ENCODE measurements around the gene NEDD4L.

NEDD4L gene

DNA sequence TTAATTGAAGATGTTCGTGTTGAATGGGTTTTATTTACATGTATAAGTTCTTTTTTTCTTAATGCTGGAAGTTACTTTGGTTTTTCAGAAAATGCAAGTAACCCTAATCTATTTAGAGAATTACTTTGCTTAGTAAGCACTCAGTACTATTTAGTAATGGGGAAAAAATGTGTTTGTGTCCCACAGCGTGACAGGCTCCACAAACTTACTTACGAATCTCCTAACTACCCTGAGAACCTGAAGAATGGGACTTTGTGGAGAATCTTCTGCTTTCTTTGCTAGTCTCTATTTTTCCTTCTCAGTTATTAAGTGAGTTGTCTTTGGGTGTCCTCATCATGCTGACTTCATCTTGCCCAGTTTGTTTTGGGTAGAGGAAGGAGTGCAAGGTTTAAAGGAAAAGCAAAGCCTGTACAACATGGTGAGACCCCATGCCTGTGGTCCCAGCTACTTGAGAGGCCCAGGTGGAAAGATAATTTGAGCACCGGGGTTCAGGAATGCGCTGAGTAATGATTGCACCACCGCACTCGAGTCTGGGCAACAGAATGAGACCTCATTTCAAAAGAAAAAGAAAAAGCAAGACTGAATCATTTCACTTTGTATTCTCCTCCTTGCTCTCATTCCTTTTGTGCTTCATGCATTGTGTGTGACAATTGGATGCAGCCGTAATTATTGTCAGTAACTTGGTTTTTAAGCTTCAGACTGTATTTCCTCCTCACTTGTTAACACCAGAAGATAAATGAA is 10.2 kb downstream of the NEDD4L start:
- no peak for DNase-seq

DNA sequence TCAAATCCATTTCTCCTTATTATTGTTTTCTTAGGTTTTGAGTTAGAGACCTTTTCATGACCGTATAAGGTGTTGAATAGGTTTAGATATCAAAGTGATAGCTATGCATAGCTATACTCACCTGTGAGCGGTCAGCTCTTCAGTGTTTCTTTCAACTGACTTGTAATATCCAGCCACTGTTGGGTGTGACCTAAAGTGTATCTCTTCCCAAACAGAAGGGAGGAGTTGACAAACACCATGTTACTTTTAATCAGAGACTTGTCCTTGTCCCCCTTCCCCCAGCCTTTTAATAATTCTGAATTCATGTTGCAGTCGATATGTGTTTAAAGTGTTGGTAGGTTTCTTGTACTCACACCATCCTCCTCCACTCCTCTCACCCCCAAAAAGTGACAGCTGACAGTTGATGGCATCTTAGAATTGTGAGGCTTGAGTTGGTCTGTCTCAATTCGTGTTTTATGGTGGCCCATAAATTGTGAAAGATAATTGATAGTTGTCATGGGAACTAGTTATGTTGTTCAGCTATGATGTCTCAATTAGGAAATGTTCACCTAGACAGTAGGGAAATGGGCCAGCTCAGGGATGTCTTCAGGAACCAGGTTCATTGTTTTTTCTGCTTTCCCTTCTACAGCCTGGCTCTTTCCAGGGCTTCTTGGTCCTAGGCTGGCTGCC is 12.0 kb downstream of the NEDD4L start:
- no peak for DNase-seq

DNA sequence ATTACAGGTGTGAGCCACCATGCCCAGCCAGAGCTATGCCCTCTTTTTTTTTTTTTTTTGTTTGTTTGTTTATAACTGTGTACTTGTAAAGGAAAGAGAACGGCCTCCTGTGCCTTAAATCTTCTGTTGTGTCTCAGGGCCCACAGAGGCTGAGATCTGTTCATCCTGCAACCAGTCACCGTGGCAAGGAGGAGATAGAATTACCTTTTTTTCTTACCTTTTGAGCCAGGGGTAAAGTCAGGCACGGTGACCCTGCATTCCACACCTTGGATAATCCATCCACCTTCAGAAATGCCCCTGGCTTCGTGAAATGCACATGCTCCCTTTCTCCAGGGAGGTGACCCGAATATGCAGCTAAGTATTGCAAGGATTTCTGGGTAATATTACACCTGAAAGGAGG is 12.8 kb downstream of the NEDD4L start:
- no peak for DNase-seq

DNA sequence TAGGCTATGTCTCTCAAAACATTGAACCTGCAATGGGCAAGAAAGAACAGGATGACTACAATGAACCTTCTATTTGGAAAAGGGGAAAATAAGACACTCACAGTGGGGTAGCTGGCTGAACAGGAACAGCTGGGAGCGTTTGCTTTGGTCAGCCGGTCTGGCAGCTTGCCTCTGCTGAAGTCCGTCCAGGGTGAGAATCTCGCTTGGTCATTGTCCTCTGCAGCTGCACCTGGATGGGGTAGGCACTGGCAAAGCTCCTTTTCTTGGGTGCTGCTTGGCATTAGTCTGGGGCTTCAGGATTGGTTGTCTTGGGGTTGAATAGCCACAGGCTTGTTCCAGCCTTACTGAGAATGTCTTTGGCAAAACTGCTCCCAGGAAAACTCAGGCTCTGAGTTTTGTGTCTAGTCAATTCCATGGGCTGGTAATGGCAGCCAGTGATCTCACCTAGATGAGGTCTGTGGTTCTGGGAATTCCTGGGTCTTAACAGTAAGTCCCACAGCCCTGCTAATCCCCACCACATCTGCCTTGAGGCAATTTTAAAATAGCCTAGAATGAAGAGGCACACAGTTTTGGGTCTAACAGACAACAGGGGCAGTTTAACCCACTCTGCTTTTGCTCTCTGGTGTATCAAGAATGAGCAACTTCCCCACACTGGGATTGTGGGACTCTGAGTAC is 13.4 kb downstream of the NEDD4L start:
- no peak for DNase-seq

DNA sequence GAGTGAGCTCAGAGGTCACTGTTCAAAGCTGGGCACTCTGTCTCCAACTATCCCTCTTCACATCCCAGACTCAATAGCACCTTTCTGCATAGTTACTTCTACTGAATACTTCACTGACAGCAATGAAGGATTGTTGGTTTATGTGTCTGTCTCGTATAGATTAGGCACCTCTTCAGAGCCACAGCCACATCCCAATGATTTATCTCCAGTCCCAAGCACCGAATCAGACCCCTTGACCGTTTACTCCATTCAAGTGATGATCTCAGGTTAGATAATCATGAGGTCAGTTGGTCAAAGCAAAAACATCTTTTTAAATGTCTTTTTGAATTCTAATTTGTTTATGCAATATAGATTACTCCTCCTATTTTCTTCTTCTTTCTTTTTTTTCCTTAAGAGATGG is 14.7 kb downstream of the NEDD4L start:
- DNase-seq = no peak

DNA sequence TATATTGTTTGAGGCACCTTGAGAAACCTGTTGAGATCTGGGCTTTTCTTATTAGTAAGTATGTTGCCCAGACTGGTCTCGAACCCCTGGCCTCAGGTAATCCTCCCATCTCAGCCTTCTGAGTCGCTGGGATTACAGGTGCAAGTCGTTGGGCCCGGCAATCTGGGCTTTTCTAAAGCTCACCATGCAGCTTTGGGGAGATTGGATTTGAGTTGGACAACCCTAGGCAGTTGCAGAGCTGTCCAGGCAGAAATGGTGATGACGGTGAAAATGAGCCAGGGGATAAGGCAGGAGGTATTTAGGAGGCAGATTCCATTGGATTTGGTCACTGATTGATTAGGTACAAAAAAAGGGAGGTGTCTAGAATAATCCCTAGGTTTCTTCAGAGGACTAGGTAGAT is 16.2 kb downstream of the NEDD4L start:
- DNase-seq = no peak

DNA sequence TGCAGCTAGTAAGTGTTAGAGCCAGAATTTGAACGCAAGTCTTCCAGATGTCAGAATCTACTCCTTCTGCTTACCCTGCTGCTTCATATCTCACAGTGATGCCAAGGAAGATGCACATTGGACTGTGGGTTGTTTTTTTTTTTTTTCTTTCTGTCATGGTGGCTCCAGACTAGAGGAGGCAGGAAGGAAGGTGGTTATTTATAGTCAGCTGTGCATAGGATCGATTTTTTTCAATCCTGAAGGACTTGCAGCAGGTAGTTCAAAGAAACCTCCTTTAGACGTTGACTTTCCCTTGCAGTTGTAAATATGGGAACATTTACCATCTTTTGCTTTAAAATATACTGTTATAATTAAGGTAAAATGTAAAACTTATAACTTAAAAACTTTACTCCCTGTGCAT is 17.3 kb downstream of the NEDD4L start:
- DNase-seq = no peak

DNA sequence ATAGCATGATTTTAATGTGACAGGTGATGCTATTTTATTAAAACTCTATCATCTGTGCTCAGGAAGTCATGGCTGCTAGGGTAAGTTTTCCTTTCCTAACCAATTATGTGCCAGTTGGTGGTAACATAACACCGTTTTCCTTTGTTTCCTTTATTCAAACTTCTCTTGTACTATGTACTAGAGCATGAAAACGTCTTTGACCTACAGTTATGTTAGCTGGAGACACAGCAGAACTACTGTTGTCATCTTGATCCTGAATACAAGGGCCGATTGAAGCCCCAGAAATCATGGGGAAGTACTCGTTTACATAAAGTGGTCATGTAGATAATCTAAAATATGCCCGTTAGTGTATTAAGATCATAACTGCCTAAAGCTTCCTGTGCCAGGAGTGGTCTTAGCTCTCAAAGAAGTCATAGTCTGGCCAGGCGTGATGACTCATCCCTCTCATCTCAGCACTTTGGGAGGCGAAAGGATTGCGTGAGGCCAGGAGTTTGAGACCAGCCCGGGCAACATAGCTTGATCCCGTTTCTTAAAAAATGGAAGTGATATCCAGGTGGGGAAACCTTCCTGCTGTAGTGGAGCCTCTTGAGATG is 20.5 kb downstream of the NEDD4L start:
- no peak for DNase-seq

DNA sequence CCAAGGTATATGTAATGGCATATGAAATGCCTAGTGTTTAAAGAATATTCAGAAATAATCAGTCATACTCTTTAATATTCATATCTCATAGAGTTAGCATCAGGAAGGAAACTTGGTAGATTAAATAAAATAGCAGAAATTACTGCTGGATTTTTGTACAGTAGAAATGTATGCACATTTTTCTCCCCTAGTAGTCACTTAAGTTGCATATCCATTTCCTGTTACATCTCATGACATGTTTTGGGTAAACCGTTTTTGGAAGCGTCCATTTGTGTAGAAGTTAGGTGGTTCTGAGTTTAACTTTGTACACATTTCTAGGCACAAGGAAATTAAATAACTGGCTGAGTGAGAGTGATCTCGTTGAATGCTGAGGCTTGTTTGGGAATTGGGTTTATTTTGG is 21.9 kb downstream of the NEDD4L start:
- no peak for DNase-seq

DNA sequence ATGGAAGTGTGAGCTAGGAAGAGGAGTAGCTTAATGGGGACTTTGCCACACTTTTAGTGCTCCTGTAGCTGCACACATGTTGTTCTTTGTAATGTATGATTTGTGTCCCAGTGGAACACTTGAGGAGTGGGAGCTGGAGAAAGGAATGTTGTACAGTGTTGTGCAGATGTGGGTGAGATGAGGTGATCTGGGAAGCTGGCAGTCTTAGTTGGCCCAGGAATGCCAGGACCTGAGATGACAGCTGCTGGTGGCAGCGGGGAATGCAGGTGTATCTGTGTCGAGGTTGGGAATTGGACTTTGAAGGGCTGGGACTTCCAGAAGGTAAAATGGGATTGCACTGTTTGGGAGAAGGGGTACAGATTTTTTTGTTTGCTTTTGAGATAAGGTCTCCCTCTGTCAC is 23.6 kb downstream of the NEDD4L start:
- no peak for DNase-seq

DNA sequence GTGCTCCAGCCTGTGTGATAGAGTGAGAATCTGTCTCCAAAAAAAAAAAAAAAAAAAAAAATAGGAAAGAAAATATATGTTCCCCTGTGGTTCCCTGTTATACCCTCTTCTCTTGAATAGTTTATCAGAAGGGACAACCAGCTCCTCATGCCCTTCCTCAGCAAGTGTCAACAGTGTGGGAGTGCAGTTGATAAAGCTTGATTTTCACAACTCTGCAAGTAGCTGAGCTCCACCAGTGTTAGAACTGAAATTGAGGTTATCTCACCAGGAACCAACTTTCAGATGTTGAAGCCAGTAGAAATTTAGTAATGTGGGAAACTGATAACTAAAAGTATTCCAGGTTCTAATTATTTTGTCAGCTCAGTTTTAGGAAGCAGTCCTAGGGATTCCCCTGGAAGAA is 25.1 kb downstream of the NEDD4L start:
- DNase-seq = no peak

DNA sequence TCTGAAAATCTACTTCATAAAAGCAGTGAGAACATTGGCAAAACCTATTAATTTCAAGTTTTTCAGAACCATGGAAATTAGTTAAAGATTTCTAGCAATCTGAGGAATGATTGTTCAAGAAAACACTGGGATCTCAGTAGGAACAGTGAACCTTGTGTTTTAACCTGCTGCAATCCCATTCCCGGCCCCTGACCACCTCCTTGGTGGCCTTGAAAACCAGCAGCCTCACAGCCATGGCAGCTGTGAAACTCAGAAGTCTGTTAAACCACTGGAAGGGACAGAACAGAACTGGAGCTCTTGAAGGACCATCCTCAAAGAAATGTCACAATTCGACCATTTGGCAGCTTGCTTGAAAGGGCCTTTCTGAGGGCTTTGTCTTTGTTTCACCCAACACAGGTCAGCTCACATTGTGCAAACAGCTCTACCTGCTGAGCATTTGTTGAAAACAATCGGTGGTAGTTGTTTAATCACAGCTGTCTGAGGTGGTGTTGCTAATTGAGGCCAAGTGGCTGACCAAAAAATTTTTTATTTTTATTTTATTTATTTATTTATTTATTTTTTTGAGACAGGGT is 25.8 kb downstream of the NEDD4L start:
- DNase-seq = no peak

DNA sequence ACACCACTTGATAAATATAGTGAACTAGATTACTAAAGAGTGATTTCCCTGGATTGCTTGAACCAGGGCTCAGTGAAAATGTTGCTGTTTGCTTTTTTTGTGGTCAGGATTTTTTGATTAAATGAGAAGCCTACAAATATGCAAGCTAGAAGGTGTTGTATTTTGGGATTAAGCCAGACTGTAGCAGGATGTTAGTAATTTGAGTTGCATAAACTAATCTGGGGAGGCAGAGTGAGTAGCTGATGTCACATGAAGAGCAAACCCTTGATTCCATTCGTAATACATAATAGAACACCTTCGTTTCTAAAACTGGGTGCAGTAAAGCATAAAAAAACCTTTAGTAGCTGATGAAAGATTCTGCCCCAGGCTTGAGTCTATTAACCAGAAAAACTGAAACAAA is 32.0 kb downstream of the NEDD4L start:
- DNase-seq = no peak

DNA sequence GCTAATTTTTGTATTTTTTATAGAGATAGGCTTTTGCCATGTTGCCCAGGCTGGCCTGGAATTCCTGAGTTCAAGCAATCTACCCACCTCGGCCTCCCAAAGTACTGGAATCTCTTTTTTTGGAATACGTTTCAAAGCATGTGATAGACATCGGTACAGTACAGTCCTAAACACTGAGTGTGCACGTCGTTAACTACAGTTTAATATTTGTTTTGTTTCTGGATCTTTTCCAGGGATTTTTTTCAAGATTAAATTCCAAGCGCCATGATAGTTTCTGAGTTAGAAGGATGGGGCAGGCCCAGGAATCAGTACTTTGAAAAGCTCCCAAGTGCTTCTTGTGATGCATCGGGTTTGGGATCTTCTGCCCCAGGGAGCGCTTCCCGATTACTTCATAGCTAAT is 33.3 kb downstream of the NEDD4L start:
- no peak for DNase-seq

DNA sequence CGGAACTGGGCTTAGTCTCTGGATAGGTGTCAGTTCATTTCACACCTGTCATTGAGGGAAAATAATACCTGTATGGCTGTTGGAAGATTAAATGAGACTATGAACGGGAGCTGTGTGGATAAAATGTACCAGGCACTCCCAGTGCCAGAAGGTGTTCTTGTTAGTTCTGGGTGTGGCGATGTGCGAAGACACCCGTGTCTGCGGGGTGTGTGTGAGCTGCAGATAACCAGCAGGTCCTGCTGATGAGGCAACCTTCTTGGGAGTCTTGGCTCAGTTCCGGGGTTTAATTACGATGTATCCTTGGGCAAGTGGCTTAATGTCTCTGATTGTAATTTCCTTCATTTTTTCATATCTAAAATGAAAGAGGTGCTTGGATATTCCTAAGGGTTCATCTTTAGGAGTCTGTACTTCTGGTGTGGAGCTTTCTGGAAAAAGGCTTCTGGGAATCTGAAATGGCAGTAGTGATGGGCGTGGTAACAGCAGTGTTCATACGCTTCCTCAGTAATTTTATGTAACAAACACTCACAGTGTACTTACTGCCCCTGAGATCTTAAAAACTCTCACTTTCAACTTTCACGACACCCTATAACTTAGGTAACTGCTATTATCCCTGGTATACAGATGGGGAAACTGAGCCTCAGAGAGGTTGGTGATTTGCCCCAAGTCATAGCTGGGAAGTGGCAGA is 35.0 kb downstream of the NEDD4L start:
- no peak for DNase-seq

DNA sequence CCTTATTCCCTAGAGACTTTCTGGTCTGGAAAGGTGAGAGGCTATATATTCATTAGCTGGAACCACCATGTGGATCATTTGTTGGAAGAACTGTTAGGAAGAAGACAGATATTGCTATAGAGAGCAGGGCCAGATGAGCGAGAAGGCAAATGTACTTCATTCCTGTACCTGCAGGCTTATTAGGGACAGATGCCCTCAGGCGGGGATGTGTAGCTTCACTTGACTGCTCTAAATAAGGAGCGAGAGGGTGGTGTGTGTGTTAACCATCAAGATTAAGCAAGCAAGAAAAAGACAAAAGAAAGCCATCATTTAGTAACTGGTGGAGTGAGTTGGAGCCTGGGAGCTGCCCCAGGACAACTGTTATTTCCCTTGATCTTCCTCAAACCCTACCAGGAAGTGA is 36.4 kb downstream of the NEDD4L start:
- DNase-seq = no peak

DNA sequence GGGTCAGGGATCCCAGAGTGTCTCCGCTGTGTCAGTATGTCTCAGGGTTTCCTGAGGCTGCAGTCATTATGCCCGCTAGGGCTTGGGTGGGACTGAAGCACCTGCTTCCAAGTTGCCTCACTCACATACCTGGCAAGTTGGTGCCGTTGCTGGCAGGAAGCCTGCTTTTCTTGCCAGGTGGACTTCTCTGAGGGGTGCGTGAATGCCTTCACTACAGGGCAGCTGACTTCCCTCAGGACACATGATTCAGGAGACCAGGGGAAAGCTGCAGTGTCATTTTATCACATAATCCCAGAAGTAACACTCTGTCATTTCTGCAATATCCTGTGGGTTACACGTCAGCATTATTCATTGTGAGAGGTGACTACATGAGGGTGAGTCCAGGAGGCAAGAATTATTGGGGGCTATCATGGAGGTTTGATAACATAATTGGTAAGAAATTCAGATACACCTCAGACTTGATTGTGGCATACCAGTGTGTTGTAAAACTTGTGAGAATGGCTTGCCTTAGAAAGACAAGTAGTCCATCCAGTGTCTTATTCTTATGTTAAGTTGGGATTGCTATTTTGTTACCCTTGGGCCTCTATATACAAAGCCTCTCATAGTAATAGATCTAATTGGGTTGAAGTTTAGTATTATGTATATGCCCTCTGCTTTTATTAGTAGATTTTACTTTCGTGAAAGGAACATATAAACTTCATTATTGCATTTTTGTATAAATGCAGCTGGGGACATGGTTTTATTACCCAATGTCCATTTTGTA is 44.1 kb downstream of the NEDD4L start:
- DNase-seq = no peak

DNA sequence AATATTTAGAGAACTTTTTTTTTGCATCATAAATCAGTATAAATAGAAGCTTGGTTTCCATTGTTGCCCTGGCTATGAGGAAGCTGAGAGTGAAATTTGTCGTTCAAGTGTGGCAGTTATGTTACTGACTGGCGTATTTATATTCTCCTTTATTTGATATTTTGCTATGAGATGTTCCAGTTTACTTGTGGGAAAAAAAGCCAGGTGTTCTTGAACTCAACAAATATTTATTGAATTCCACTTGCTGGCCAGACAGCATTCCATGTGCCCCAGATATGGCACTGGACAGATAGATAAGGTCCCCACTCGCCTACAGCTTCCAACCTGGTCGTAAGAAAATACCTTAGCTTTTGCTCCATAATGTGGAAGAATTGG is 44.7 kb downstream of the NEDD4L start:
- no peak for DNase-seq

DNA sequence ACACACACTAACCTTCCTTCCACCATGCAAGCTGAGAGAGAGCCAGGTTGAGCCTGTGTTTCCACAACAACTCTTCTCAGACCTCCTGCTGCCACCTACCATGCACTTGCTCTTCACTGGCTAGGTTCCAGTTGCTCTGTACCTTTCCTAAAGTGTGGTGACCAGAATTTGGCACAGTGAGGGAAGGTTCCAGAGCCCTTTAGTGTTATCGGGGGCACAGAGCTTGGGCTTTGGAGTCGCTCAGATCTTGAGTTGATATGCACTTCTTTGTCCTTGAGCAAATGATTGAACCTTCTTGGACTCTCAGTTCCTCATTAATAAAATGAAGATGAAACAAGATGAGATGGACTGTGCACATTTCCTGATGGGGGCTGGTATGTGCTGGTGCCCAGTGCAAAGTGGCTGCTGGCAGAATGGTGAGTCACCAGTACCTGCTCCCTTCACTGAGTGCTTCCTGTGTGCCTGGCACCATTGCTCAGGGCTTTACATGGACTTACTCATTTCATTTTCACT is 47.1 kb downstream of the NEDD4L start:
- no peak for DNase-seq

DNA sequence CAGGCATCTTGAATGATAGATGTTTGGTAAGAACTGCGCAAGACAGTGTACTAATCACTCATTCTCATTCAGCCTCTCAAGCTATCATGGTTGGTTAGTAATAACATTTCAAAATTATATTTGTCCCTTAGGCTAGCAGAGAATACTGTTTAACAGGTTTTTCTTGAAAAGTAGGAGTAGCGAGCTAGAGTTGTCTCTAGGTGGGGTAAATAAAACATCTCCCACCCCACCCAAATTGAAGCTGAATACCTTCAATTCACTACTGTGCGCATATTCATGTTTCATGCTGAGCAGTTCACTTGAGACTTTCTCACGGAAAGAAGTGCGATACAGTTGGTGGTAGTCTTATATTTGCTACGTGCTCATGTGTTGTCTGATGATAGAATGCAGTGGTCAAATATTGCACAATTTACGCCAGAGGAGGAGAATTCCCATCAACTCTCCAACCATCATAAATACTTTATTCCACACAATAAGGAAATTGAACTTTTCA is 49.3 kb downstream of the NEDD4L start:
- no peak for DNase-seq

DNA sequence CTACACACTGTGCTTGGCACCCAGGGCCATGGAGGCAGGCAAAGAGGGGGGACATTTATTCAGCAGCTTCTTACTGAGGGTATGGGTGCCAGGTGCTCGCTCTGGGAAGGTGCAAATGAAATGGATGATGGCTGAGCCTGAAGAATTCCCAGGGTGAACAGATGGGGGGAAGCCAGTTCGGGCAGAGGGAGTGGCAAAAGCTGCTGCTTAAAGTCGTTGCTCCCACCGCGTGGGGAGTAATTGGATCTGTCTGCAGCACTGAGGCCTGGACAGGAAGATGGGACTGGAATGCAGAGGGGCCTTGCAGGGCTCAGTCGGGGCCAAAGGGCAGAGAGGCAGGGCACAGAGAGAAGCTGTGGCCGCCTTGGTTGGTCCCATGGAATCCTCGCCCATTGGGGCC is 51.2 kb downstream of the NEDD4L start:
- DNase-seq = no peak

DNA sequence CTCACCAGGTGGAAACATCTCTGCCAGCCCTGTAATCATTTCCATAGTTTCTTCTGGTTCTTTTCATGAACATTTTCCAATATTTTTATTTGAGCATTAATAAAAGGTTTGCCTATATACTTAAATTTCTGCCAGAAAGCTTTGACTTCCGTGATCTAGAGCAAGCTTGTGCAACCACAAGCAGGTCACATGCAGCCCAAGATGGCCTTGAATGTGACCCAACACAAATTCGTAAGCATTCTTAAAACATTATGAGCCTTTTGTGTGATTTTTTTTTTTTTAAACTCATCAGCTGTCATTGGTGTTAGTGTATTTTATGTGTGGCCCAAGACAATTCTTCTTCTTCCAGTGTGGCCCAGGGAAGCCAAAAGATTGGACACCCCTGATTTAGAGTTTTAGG is 51.6 kb downstream of the NEDD4L start:
- no peak for DNase-seq
